Smooth muscle cell (in vitro differentiated cells): Measurements from ENCODE around the gene PGGHG. TPM values are rescaled to one million over a fixed set of nuclear protein-coding genes. Genes with fewer than 3 reads are reported as not detected.

Experiments used
- DNase-seq: peaks from one replicate; lab custom pipeline; 2025; ENCODE audit not compliant: unreplicated experiment; lab: John Stamatoyannopoulos, UW
- H2AFZ ChIP-seq: fragments of 200-600 bp; sonication (generic); 2 replicates; pipeline ENCODE4 v1.6.0; 2016; ENCODE audit warnings: antibody characterized with exemption, low read depth, mild to moderate bottlenecking
- H3F3A ChIP-seq: fragments of 200-600 bp; sonication (generic); 2 replicates; pipeline ENCODE4 v1.6.0; 2017; ENCODE audit warnings: antibody characterized with exemption, low read depth
- H3K27ac ChIP-seq: fragments of 200-600 bp; sonication (generic); 2 replicates; pipeline ENCODE4 v1.5.1; 2016; ENCODE audit warnings: low read depth, mild to moderate bottlenecking
- H3K27me3 ChIP-seq: fragments of 200-600 bp; sonication (generic); 2 replicates; pipeline ENCODE4 v1.6.1; 2016; ENCODE audit warnings: low read depth, mild to moderate bottlenecking
- H3K36me3 ChIP-seq: fragments of 200-600 bp; sonication (generic); 2 replicates; pipeline ENCODE4 v1.5.1; 2016; ENCODE audit warnings: low read depth
- H3K4me1 ChIP-seq: fragments of 200-600 bp; sonication (generic); 2 replicates; pipeline ENCODE4 v1.5.1; 2016; ENCODE audit warnings: low read depth
- H3K4me2 ChIP-seq: fragments of 200-600 bp; sonication (generic); 2 replicates; pipeline ENCODE4 v1.6.0; 2016; ENCODE audit warnings: mild to moderate bottlenecking
- H3K4me3 ChIP-seq: fragments of 200-600 bp; sonication (generic); 2 replicates; pipeline ENCODE4 v1.5.1; 2016; ENCODE audit warnings: mild to moderate bottlenecking
- H3K79me2 ChIP-seq: fragments of 200-600 bp; sonication (generic); 2 replicates; pipeline ENCODE4 v1.6.0; 2016; ENCODE audit warnings: low read depth, mild to moderate bottlenecking
- H3K9ac ChIP-seq: fragments of 200-600 bp; sonication (generic); 2 replicates; pipeline ENCODE4 v1.6.0; 2016; ENCODE audit warnings: low read depth
- H3K9me3 ChIP-seq: fragments of 200-600 bp; sonication (generic); replicated peaks from 2 replicates; pipeline ENCODE4 v1.5.1; 2016; ENCODE audit warnings: low read depth
- H4K20me1 ChIP-seq: fragments of 200-600 bp; sonication (generic); 2 replicates; pipeline ENCODE4 v1.6.0; 2016; ENCODE audit warnings: low read depth
- WGBS: methylation state at CpG from one replicate; pipeline ENCODE4 v1.1.7; 2016; ENCODE audit warnings: low lambda C conversion rate; 5-methylcytosine and 5-hydroxymethylcytosine counted together
- polyA plus RNA-seq: library from polyadenylated mRNA; unstranded; fragments of >200 nt; fragmentation: Nextera tagmentation; extraction: Ambion mirVana; gene quantifications from 2 replicates; pipeline ENCODE4 v1.2.1, GENCODE V29; 2016
- total RNA-seq: library from RNA; depleted of rRNA; stranded (reverse); fragments of >200 nt; gene quantifications from 2 replicates; pipeline ENCODE4 v1.2.3, GENCODE V29; 2014
- TF ChIP-seq, protein P1 (sequence below): fragments of 200-600 bp; sonication (generic); IDR thresholded peaks from 2 replicates; pipeline ENCODE4 v1.5.1; 2017; ENCODE audit warnings: borderline replicate concordance, mild to moderate bottlenecking, antibody characterized with exemption; ENCODE audit not compliant: insufficient read depth, poor library complexity, severe bottlenecking

Gene PGGHG
- total and polyA plus RNA-seq, 2 experiments from 2014 or later, result 8.6 to 16.6 TPM

DNA sequence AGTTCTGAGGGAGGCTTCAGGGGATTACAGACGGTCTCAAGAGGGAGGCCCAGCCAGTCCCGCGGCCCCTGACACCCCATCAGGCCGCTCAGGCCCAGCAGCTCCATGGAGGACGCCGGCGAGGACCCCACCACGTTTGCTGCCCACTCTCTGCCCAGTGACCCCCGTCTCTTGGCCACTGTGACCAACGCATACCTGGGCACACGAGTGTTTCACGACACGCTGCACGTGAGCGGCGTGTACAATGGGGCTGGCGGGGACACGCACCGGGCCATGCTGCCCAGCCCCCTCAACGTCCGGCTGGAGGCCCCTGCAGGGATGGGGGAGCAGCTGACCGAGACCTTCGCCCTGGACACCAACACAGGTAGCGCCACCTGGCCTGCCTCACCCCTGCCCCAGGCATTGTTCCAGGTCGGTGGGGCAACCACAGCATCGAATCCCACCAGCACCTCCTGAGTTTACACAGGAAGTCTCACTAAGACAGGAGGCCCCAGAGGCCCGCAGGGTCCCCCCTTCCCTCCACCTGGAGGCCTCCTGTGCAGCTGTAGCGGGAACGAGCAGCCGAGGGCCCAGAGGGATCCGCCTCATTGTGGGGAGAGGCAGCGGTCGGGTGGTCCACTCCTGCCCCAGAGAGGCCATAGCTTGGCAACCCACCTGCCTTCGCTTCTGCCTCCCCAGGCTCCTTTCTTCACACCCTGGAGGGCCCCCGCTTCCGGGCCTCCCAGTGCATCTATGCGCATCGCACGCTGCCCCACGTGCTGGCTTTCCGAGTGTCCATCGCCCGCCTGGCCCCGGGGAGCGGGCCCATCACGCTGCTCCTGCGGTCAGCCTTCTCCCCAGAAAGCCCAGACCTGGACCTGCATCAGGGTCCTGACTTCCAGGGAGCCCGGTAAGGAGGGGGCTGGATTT lies 1.0 kb downstream of the PGGHG start:
- no peak overlapping the region for H2AFZ ChIP-seq
- no peak overlapping the region for H3K27ac ChIP-seq
- no peaks in the 10 kb centered on the region for H3K79me2 ChIP-seq
- WGBS, result 90% methylated on average over 48 of the region's 48 CpGs
- no peaks in the 10 kb centered on the region for H3F3A ChIP-seq
- TF ChIP-seq, protein P1, sequence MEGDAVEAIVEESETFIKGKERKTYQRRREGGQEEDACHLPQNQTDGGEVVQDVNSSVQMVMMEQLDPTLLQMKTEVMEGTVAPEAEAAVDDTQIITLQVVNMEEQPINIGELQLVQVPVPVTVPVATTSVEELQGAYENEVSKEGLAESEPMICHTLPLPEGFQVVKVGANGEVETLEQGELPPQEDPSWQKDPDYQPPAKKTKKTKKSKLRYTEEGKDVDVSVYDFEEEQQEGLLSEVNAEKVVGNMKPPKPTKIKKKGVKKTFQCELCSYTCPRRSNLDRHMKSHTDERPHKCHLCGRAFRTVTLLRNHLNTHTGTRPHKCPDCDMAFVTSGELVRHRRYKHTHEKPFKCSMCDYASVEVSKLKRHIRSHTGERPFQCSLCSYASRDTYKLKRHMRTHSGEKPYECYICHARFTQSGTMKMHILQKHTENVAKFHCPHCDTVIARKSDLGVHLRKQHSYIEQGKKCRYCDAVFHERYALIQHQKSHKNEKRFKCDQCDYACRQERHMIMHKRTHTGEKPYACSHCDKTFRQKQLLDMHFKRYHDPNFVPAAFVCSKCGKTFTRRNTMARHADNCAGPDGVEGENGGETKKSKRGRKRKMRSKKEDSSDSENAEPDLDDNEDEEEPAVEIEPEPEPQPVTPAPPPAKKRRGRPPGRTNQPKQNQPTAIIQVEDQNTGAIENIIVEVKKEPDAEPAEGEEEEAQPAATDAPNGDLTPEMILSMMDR, result no peak
- H4K20me1 ChIP-seq, result no peaks in the 10 kb centered on the region
- no peaks in the 10 kb centered on the region for H3K36me3 ChIP-seq
- DNase-seq, result no peak
- no peaks in the 10 kb centered on the region for H3K27me3 ChIP-seq
- H3K4me2 ChIP-seq, result peak overlapping the region; percentile 98
- H3K4me3 ChIP-seq, result peak overlapping the region; percentile 85
- H3K4me1 ChIP-seq, result peaks cover 10% of the 10 kb centered on the region
- no peaks in the 10 kb centered on the region for H3K9me3 ChIP-seq
- no peak overlapping the region for H3K9ac ChIP-seq

DNA sequence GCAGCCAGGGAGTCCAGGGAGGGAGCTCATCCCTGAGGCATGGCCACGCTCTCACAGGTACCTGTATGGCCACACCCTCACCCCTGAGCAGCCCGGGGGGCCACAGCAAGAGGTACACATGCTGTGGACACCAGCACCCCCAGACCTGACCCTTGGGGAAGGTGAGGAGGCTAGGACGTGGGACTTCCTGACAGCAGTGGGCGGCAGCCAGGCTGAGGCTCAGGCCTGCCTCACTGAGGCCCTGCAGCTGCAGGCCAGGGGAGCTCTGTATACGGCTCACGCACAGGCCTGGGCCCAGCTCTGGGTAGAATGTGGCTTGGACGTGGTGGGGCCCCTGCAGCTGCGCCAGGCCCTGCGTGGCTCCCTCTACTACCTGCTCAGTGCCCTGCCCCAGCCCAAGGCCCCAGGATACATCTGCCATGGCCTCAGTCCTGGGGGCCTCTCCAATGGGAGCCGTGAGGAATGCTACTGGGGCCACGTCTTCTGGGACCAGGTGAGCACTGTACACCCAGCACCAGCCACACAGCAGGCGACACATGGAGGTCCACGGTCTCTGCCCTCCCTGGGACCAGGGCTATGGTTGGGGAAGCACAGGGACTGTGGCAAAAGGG lies 1.8 kb downstream of the PGGHG start:
- no peak for DNase-seq
- H3K27me3 ChIP-seq, result no peaks in the 10 kb centered on the region
- 87% methylated on average over 13 of the region's 13 CpGs for WGBS

DNA sequence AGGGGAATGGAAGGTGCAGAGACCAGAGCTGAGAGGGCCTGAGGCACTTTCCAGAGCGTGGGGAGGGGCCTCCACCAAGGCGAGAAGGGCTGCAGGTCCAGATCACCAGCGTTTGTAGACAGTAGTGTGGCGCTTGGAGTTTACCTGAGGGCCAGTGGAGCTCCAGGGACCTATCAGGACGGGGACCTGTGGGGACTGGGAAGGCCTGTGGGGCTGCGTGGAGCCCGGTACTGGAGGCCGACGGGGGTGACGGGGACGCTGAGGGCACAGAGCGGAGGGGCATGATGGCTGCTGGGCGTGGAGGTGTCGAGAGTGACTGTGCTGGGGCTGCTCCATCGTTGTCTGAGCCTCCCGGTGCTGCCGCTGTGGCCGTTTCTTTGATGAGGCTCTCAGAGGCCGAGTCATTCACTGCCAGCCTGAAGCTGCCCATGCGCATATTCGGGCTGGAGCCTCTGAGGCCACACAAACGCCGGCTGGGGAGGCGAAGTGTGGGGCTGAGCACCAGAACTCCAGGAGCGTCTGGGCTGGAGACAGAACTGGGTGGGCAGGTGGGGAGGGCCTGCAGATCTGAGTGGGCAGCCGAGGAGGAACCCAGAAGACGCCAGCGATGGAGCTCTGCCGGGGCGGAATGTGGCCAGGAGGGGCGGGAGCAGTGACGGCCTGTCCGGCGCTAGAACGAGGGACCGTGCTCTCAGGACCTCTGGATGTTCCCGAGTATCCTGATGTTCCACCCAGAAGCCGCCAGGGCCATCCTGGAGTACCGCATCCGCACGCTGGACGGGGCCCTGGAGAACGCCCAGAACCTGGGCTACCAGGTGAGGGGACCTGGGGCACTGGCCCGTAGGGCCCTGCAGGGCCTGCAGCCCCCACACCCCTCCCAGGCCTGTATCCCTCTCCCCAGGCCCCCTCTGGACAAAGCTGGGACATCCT lies 2.6 kb downstream of the PGGHG start:
- no peaks in the 10 kb centered on the region for H3F3A ChIP-seq
- no peak overlapping the region for H3K27ac ChIP-seq
- H3K4me3 ChIP-seq, result no peak overlapping the region
- H3K27me3 ChIP-seq, result no peaks in the 10 kb centered on the region
- WGBS, result 79% methylated on average over 41 of the region's 44 CpGs
- TF ChIP-seq, protein P1, result no peak
- no peak overlapping the region for H3K9ac ChIP-seq
- DNase-seq, result no peak
- H2AFZ ChIP-seq, result no peak overlapping the region
- H3K79me2 ChIP-seq, result no peaks in the 10 kb centered on the region
- H3K4me2 ChIP-seq, result no peak overlapping the region
- H3K36me3 ChIP-seq, result no peaks in the 10 kb centered on the region
- H4K20me1 ChIP-seq, result no peaks in the 10 kb centered on the region
- peaks cover 10% of the 10 kb centered on the region for H3K4me1 ChIP-seq
- no peaks in the 10 kb centered on the region for H3K9me3 ChIP-seq

More for the DNA sequence above, 1.8 kb downstream of the PGGHG start:
- Histone ChIP-seq H3K4me1 (peaks cover 10% of the 10 kb centered on the region), H3K79me2 (no peaks in the 10 kb centered on the region), H3K4me3 (no peak overlapping the region), H3K27ac (no peak overlapping the region), H2AFZ (no peak overlapping the region), H4K20me1 (no peaks in the 10 kb centered on the region), H3K9me3 (no peaks in the 10 kb centered on the region), H3F3A (no peaks in the 10 kb centered on the region), H3K9ac (no peak overlapping the region), H3K36me3 (no peaks in the 10 kb centered on the region), H3K4me2 (peak overlapping the region; percentile 98)
- TF ChIP-seq, protein P1, result no peak
